SK-N-SH treated with all-trans-retinoic acid at 6 μM for 48 hours (cell line): ENCODE results near the gene POLG.

ENCODE experiments used
- ATAC-seq: fragments of 200-7000 bp; cut with Tn5 transposase; 3 replicates; pipeline ENCODE4 v1.9.1; 2020; ENCODE audit warnings: mild to moderate bottlenecking, moderate library complexity
- ARNTL ChIP-seq: fragments of 450-650 bp; formaldehyde crosslinking; IDR thresholded peaks from 2 replicates; pipeline ENCODE4 v1.5.0; 2020; ENCODE audit warnings: low read depth, mild to moderate bottlenecking, moderate library complexity, borderline replicate concordance
- BACH2 ChIP-seq: fragments of 250-450 bp; sonication (Bioruptor Pico); IDR thresholded peaks from 2 replicates; pipeline ENCODE4 v1.9.0; 2021; ENCODE audit warnings: mild to moderate bottlenecking, borderline replicate concordance
- CREB5 ChIP-seq: fragments of 250-450 bp; sonication (Bioruptor Pico); IDR thresholded peaks from 2 replicates; pipeline ENCODE4 v1.5.1; 2020; ENCODE audit warnings: low read depth, mild to moderate bottlenecking, moderate library complexity
- CSDC2 ChIP-seq: fragments of 250-450 bp; sonication (Bioruptor Pico); IDR thresholded peaks from 2 replicates; pipeline ENCODE4 v1.5.0; 2020; ENCODE audit warnings: mild to moderate bottlenecking, moderate library complexity
- GLIS3 ChIP-seq: fragments of 250-450 bp; sonication (Bioruptor Pico); IDR thresholded peaks from 2 replicates; pipeline ENCODE4 v1.5.0; 2020; ENCODE audit warnings: mild to moderate bottlenecking, moderate library complexity
- ISL1 ChIP-seq: fragments of 250-450 bp; sonication (Bioruptor Pico); IDR thresholded peaks from 2 replicates; pipeline ENCODE4 v2.1.2; 2022; ENCODE audit warnings: mild to moderate bottlenecking, moderate library complexity
- OSR1 ChIP-seq: fragments of 250-450 bp; sonication (Bioruptor Pico); IDR thresholded peaks from 2 replicates; pipeline ENCODE4 v1.8.0; 2022; ENCODE audit warnings: moderate library complexity, mild to moderate bottlenecking, inconsistent platforms
- PATZ1 ChIP-seq: fragments of 250-450 bp; sonication (Bioruptor Pico); IDR thresholded peaks from 2 replicates; pipeline ENCODE4 v1.8.0; 2020; ENCODE audit warnings: mild to moderate bottlenecking, moderate library complexity, borderline replicate concordance
- POU6F1 ChIP-seq: fragments of 250-450 bp; sonication (Bioruptor Pico); IDR thresholded peaks from 2 replicates; pipeline ENCODE4 v1.8.0; 2021; ENCODE audit warnings: low read depth, mild to moderate bottlenecking, moderate library complexity, borderline replicate concordance
- RARB ChIP-seq: fragments of 250-450 bp; sonication (Bioruptor Pico); IDR thresholded peaks from 2 replicates; pipeline ENCODE4 v1.8.0; 2021; ENCODE audit warnings: mild to moderate bottlenecking, moderate library complexity
- TCF4 ChIP-seq: fragments of 250-450 bp; sonication (Bioruptor Pico); IDR thresholded peaks from 2 replicates; pipeline ENCODE4 v1.8.0; 2021; ENCODE audit warnings: mild to moderate bottlenecking, moderate library complexity, borderline replicate concordance
- TSHZ2 ChIP-seq: fragments of 250-450 bp; sonication (Bioruptor Pico); IDR thresholded peaks from 2 replicates; pipeline ENCODE4 v1.5.0; 2020; ENCODE audit warnings: mild to moderate bottlenecking, moderate library complexity
- ZC3H10 ChIP-seq: fragments of 250-450 bp; sonication (Bioruptor Pico); IDR thresholded peaks from 2 replicates; pipeline ENCODE4 v1.5.1; 2021; ENCODE audit warnings: mild to moderate bottlenecking, moderate library complexity
- ZFP3 ChIP-seq: fragments of 250-450 bp; sonication (Bioruptor Pico); IDR thresholded peaks from 2 replicates; pipeline ENCODE4 v1.5.0; 2020; ENCODE audit warnings: mild to moderate bottlenecking, moderate library complexity
- ZNF565 ChIP-seq: fragments of 450-650 bp; formaldehyde crosslinking; conservative IDR thresholded peaks from 2 replicates; pipeline ENCODE4 v1.5.0; 2020; ENCODE audit warnings: low read depth, mild to moderate bottlenecking, moderate library complexity
- ZNF70 ChIP-seq: fragments of 450-650 bp; formaldehyde crosslinking; IDR thresholded peaks from 2 replicates; pipeline ENCODE4 v1.5.0; 2020; ENCODE audit warnings: mild to moderate bottlenecking, moderate library complexity
- ZNF8 ChIP-seq: fragments of 450-650 bp; formaldehyde crosslinking; IDR thresholded peaks from 2 replicates; pipeline ENCODE4 v1.5.0; 2020; ENCODE audit warnings: mild to moderate bottlenecking, moderate library complexity

Gene POLG

GRCh38 chr15:89379251-89379695, 44.6 kb upstream of the POLG start (continued):
- TF ChIP-seq CREB5 (CRISPR knock-in tag) (no peak), POU6F1 (CRISPR knock-in tag) (no peak), RARB (CRISPR knock-in tag) (no peak), ARNTL (CRISPR knock-in tag) (no peak), ZNF565 (CRISPR knock-in tag) (no peak)

GRCh38 chr15:89378296-89379151, 43.9 kb upstream of the POLG start:
- TF ChIP-seq BACH2 (CRISPR knock-in tag) (no peak), ZFP3 (CRISPR knock-in tag) (no peak), GLIS3 (CRISPR knock-in tag) (no peak), ZNF8 (no peak), PATZ1 (CRISPR knock-in tag) (no peak), ZC3H10 (no peak), ZNF70 (CRISPR knock-in tag) (no peak), ARNTL (CRISPR knock-in tag) (no peak), TSHZ2 (CRISPR knock-in tag) (no peak), RARB (CRISPR knock-in tag) (no peak), CSDC2 (no peak), ZNF565 (CRISPR knock-in tag) (no peak), TCF4 (CRISPR knock-in tag) (no peak), POU6F1 (CRISPR knock-in tag) (no peak), CREB5 (CRISPR knock-in tag) (no peak), ISL1 (CRISPR knock-in tag) (no peak), OSR1 (no peak)
- no peak for ATAC-seq

- no peak for ATAC-seq
- TF ChIP-seq BACH2 (CRISPR knock-in tag), result no peak
- no peak for TF ChIP-seq GLIS3 (CRISPR knock-in tag)
- no peak for TF ChIP-seq ISL1 (CRISPR knock-in tag)
- no peak for TF ChIP-seq ZC3H10
- TF ChIP-seq CSDC2, result no peak
These were observed 43.2 kb upstream of the POLG start for GRCh38 chr15:89377842-89378295.
